Measurements from ENCODE around the gene SH3BP5.
"Not testable (repeated sequence)": the region's sequence is repeated elsewhere in the genome, so short reads cannot be mapped to it uniquely, and the experiment has no call there.

SH3BP5 gene

GRCh38 chr3:15368561-15369135 lies 36.3 kb upstream of the SH3BP5 start:
- DNase-seq (ENCODE audit: low read depth): no peak
- no peak for TF ChIP-seq CTCF (IDR thresholded peaks at IDR 0.05; ENCODE audit: control insufficient read depth, insufficient read depth, low read depth, low read length, missing control alignments)

GRCh38 chr3:15367059-15367458 lies 34.7 kb upstream of the SH3BP5 start:
- TF ChIP-seq CTCF (IDR thresholded peaks at IDR 0.05; ENCODE audit: control insufficient read depth, insufficient read depth, low read depth, low read length, missing control alignments): no peak
- DNase-seq (ENCODE audit: low read depth): no peak

More at GRCh38 chr3:15368561-15369135, 36.3 kb upstream of the SH3BP5 start:
- H3K4me3 ChIP-seq (ENCODE audit: control insufficient read depth, low read depth, low read length): no peak overlapping the region

GRCh38 chr3:15364078-15364477 lies 31.7 kb upstream of the SH3BP5 start:
- not testable (repeated sequence) for DNase-seq (ENCODE audit: low read depth); H3K4me3 ChIP-seq (ENCODE audit: control insufficient read depth, low read depth, low read length)

More at GRCh38 chr3:15367059-15367458, 34.7 kb upstream of the SH3BP5 start:
- H3K4me3 ChIP-seq (ENCODE audit: control insufficient read depth, low read depth, low read length): no peak overlapping the region

- no peak for TF ChIP-seq CTCF (IDR thresholded peaks at IDR 0.05; ENCODE audit: control insufficient read depth, insufficient read depth, low read depth, low read length, missing control alignments)
- no peak for DNase-seq (ENCODE audit: low read depth)
Measured at GRCh38 chr3:15361494-15362214, 29.3 kb upstream of the SH3BP5 start.

GRCh38 chr3:15360788-15361493 lies 28.6 kb upstream of the SH3BP5 start:
- peak; percentile 38 for DNase-seq (ENCODE audit: low read depth)
- no peak overlapping the region for H3K4me3 ChIP-seq (ENCODE audit: control insufficient read depth, low read depth, low read length)
- no peak for TF ChIP-seq CTCF (IDR thresholded peaks at IDR 0.05; ENCODE audit: control insufficient read depth, insufficient read depth, low read depth, low read length, missing control alignments)

More at GRCh38 chr3:15361494-15362214, 29.3 kb upstream of the SH3BP5 start:
- H3K4me3 ChIP-seq (ENCODE audit: control insufficient read depth, low read depth, low read length): no peak overlapping the region

GRCh38 chr3:15359677-15360397 lies 27.5 kb upstream of the SH3BP5 start:
- no peak for DNase-seq (ENCODE audit: low read depth)

GRCh38 chr3:15356651-15357061 lies 24.3 kb upstream of the SH3BP5 start:
- not testable (repeated sequence) for DNase-seq (ENCODE audit: low read depth); H3K4me3 ChIP-seq (ENCODE audit: control insufficient read depth, low read depth, low read length)

More at GRCh38 chr3:15359677-15360397, 27.5 kb upstream of the SH3BP5 start:
- TF ChIP-seq CTCF (IDR thresholded peaks at IDR 0.05; ENCODE audit: control insufficient read depth, insufficient read depth, low read depth, low read length, missing control alignments): no peak
- no peak overlapping the region for H3K4me3 ChIP-seq (ENCODE audit: control insufficient read depth, low read depth, low read length)
